ENCODE results near the gene MYO1C.

Gene MYO1C

GRCh38 chr17:1460233-1460632, 32.3 kb downstream of the MYO1C start:
- Histone ChIP-seq H2AFZ (ENCODE audit: low read length) (no peak overlapping the region), H3K36me3 (ENCODE audit: insufficient read depth, low read length) (peaks cover 2% of the 10 kb centered on the region; the same call in 1 of the 2 replicates), H3K9me2 (ENCODE audit: low read depth, low read length) (no peaks in the 10 kb centered on the region), H3K4me1 (ENCODE audit: insufficient read depth, low read length, severe bottlenecking) (peaks cover 16% of the 10 kb centered on the region), H3K9ac (ENCODE audit: low read length) (no peak overlapping the region), H4K20me1 (ENCODE audit: insufficient read depth, low read length) (no peaks in the 10 kb centered on the region), H3K9me3 (ENCODE audit: low read length) (no peaks in the 10 kb centered on the region), H3K79me2 (ENCODE audit: insufficient read depth, low read length) (peaks cover 5% of the 10 kb centered on the region), H3K4me2 (ENCODE audit: low read length) (no peak overlapping the region), H3F3A (ENCODE audit: insufficient read depth, low read length) (no peaks in the 10 kb centered on the region), H3K4me3 (ENCODE audit: low read depth, low read length, poor library complexity, severe bottlenecking) (no peak overlapping the region), H3K27ac (ENCODE audit: low read depth, low read length, poor library complexity, severe bottlenecking) (no peak overlapping the region), H3K27me3 (ENCODE audit: insufficient read depth, low read length) (no peaks in the 10 kb centered on the region; the same call in 1 of the 2 replicates)
- TF ChIP-seq CTCF (IDR thresholded peaks at IDR 0.05; ENCODE audit: low read length), result no peak
- no peak for TF ChIP-seq EZH2 (IDR thresholded peaks at IDR 0.05; ENCODE audit: borderline replicate concordance, low read length)

GRCh38 chr17:1455797-1456599, 36.5 kb downstream of the MYO1C start, which contains the start of gene CRK:
CRK (minus strand) TSS chr17:1456232; CDS start chr17:1456117, 115 bp downstream.
- H3K9ac ChIP-seq (ENCODE audit: low read length), result peak within 1 kb of the TSS; percentile 79
- peak within 1 kb of the TSS; percentile 99 for H3K4me2 ChIP-seq (ENCODE audit: low read length)
- peaks cover 25% of the 10 kb centered on the region for H3K4me1 ChIP-seq (ENCODE audit: insufficient read depth, low read length, severe bottlenecking)
- H3K36me3 ChIP-seq (ENCODE audit: insufficient read depth, low read length), result peaks cover 17% of the 10 kb centered on the region; the same call in 1 of the 2 replicates
- H3K9me3 ChIP-seq (ENCODE audit: low read length), result no peaks in the 10 kb centered on the region
- no peak within 1 kb of the TSS for H2AFZ ChIP-seq (ENCODE audit: low read length)
- H3K4me3 ChIP-seq (ENCODE audit: low read depth, low read length, poor library complexity, severe bottlenecking), result peak within 1 kb of the TSS; percentile 88
- no peaks in the 10 kb centered on the region; the same call in 1 of the 2 replicates for H3K27me3 ChIP-seq (ENCODE audit: insufficient read depth, low read length)
- H3F3A ChIP-seq (ENCODE audit: insufficient read depth, low read length), result no peaks in the 10 kb centered on the region
- H3K27ac ChIP-seq (ENCODE audit: low read depth, low read length, poor library complexity, severe bottlenecking), result no peak within 1 kb of the TSS
- no peaks in the 10 kb centered on the region for H3K9me2 ChIP-seq (ENCODE audit: low read depth, low read length)
- H4K20me1 ChIP-seq (ENCODE audit: insufficient read depth, low read length), result 0 out of 2 replicates have a peak, but pooled peaks cover 2% of the 10 kb centered on the region
- TF ChIP-seq CTCF (IDR thresholded peaks at IDR 0.05; ENCODE audit: low read length) (no peak), EZH2 (IDR thresholded peaks at IDR 0.05; ENCODE audit: borderline replicate concordance, low read length) (no peak)
- H3K79me2 ChIP-seq (ENCODE audit: insufficient read depth, low read length), result peaks cover 45% of the 10 kb centered on the region

- Histone ChIP-seq H3K27me3 (ENCODE audit: insufficient read depth, low read length) (no peaks in the 10 kb centered on the region; the same call in 1 of the 2 replicates), H3K4me3 (ENCODE audit: low read depth, low read length, poor library complexity, severe bottlenecking) (peak overlapping the region; percentile 88), H3K79me2 (ENCODE audit: insufficient read depth, low read length) (peaks cover 45% of the 10 kb centered on the region), H3K9me3 (ENCODE audit: low read length) (no peaks in the 10 kb centered on the region), H4K20me1 (ENCODE audit: insufficient read depth, low read length) (0 out of 2 replicates have a peak, but pooled peaks cover 2% of the 10 kb centered on the region), H3K9me2 (ENCODE audit: low read depth, low read length) (no peaks in the 10 kb centered on the region), H3K36me3 (ENCODE audit: insufficient read depth, low read length) (peaks cover 17% of the 10 kb centered on the region; the same call in 1 of the 2 replicates), H3F3A (ENCODE audit: insufficient read depth, low read length) (no peaks in the 10 kb centered on the region), H3K4me2 (ENCODE audit: low read length) (peak overlapping the region; percentile 99), H3K4me1 (ENCODE audit: insufficient read depth, low read length, severe bottlenecking) (peaks cover 25% of the 10 kb centered on the region), H3K9ac (ENCODE audit: low read length) (peak overlapping the region; percentile 79), H2AFZ (ENCODE audit: low read length) (no peak overlapping the region), H3K27ac (ENCODE audit: low read depth, low read length, poor library complexity, severe bottlenecking) (no peak overlapping the region)
- TF ChIP-seq CTCF (IDR thresholded peaks at IDR 0.05; ENCODE audit: low read length), result peak; percentile 35
- TF ChIP-seq EZH2 (IDR thresholded peaks at IDR 0.05; ENCODE audit: borderline replicate concordance, low read length), result no peak
These were observed 37.1 kb downstream of the MYO1C start for GRCh38 chr17:1455291-1455796.
